Measurements from ENCODE around the gene ACTN2. TPM values are rescaled to one million over a fixed set of nuclear protein-coding genes. Genes with fewer than 3 reads are reported as not detected.

ACTN2 gene
- total RNA-seq, 1 donor from 2014 or later = 1.5 TPM

DNA sequence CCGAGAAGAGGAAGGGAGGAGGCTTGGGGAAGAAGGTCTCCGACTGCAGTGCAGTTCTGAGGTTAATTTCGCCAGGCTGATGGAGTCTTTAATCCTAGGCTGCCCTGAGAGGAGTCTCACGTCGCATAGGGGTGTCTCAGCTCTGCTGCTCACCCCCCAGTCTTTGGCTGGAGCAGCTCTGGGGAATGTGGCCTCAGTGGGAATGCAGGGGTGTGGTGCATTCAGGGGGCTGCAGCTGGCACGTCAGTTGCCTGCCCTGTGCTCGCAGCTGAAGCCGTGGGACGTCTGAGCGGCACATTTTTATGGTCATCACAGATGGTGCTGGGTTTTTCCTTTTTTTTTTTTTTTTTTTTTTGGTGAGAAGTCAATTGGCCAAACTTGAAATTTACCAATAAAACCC lies 38.2 kb downstream of the ACTN2 start:
- Histone ChIP-seq H3K4me1 (no peaks in the 10 kb centered on the region), H3K27ac (no peak overlapping the region), H3K9me3 (no peaks in the 10 kb centered on the region), H3K36me3 (no peaks in the 10 kb centered on the region), H3K27me3 (no peaks in the 10 kb centered on the region), H3K4me3 (no peak overlapping the region)
- DNase-seq (ENCODE audit: extremely low spot score in 2 of 2) = no peak
- no peak for TF ChIP-seq CTCF (IDR thresholded peaks at IDR 0.05)
- no peak for TF ChIP-seq POLR2AphosphoS5 (IDR thresholded peaks at IDR 0.05; ENCODE audit: insufficient read depth in 1 of 2, low read depth in 1 of 2)
- no peak for TF ChIP-seq POLR2A (IDR thresholded peaks at IDR 0.05)
- intact Hi-C loops (cut with DNase I) = no loop called here

- no peaks in the 10 kb centered on the region for H3K4me1 ChIP-seq
- intact Hi-C loops (cut with DNase I) = no loop called here
- H3K27me3 ChIP-seq = no peaks in the 10 kb centered on the region
- DNase-seq (ENCODE audit: extremely low spot score in 2 of 2) = no peak
- H3K36me3 ChIP-seq = no peaks in the 10 kb centered on the region
- no peak overlapping the region for H3K4me3 ChIP-seq
- H3K9me3 ChIP-seq = no peaks in the 10 kb centered on the region
- H3K27ac ChIP-seq = no peak overlapping the region
- TF ChIP-seq CTCF (IDR thresholded peaks at IDR 0.05) (no peak), POLR2AphosphoS5 (IDR thresholded peaks at IDR 0.05; ENCODE audit: insufficient read depth in 1 of 2, low read depth in 1 of 2) (no peak), POLR2A (IDR thresholded peaks at IDR 0.05) (no peak)
Measured at GRCh38 chr1:236725668-236726067, 39.4 kb downstream of the ACTN2 start.

- no peaks in the 10 kb centered on the region for H3K36me3 ChIP-seq
- intact Hi-C loops (cut with DNase I) = no loop called here
- H3K4me3 ChIP-seq = no peak overlapping the region
- TF ChIP-seq POLR2A (IDR thresholded peaks at IDR 0.05) (no peak), POLR2AphosphoS5 (IDR thresholded peaks at IDR 0.05; ENCODE audit: insufficient read depth in 1 of 2, low read depth in 1 of 2) (no peak), CTCF (IDR thresholded peaks at IDR 0.05) (no peak)
- no peak overlapping the region for H3K27ac ChIP-seq
- H3K27me3 ChIP-seq = no peaks in the 10 kb centered on the region
- no peaks in the 10 kb centered on the region for H3K9me3 ChIP-seq
- no peaks in the 10 kb centered on the region for H3K4me1 ChIP-seq
- no peak for DNase-seq (ENCODE audit: extremely low spot score in 2 of 2)
Measured at GRCh38 chr1:236727521-236727920, 41.2 kb downstream of the ACTN2 start.

DNA sequence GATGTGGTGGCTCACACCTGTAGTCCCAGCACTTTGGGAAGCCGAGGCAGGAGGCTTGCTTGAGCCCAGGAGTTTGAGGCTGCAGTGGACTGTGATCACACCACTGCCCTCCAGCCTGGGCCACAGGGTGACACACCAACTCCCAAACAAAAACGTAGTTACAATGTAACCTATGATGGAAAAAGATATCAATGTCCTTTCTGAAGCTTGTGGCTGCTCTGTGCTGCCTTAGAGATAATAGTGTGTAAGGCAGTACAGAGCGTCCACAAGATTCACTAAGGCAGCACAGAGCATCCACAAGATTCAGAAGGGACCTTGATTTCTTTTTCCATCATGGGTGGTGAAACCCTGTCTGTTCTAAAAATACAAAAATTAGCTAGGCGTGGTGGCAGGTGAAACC lies 42.5 kb downstream of the ACTN2 start:
- Histone ChIP-seq H3K4me1 (no peaks in the 10 kb centered on the region), H3K27ac (no peak overlapping the region), H3K36me3 (no peaks in the 10 kb centered on the region), H3K9me3 (no peaks in the 10 kb centered on the region), H3K27me3 (no peaks in the 10 kb centered on the region), H3K4me3 (no peak overlapping the region)
- no peak for DNase-seq (ENCODE audit: extremely low spot score in 2 of 2)
- TF ChIP-seq CTCF (IDR thresholded peaks at IDR 0.05) (no peak), POLR2A (IDR thresholded peaks at IDR 0.05) (no peak), POLR2AphosphoS5 (IDR thresholded peaks at IDR 0.05; ENCODE audit: insufficient read depth in 1 of 2, low read depth in 1 of 2) (no peak)
- intact Hi-C loops (cut with DNase I) = no loop called here

- Histone ChIP-seq H3K4me1 (no peaks in the 10 kb centered on the region), H3K27me3 (no peaks in the 10 kb centered on the region), H3K36me3 (no peaks in the 10 kb centered on the region), H3K4me3 (no peak overlapping the region), H3K9me3 (no peaks in the 10 kb centered on the region), H3K27ac (no peak overlapping the region)
- TF ChIP-seq CTCF (IDR thresholded peaks at IDR 0.05) = no peak
- no peak for TF ChIP-seq POLR2AphosphoS5 (IDR thresholded peaks at IDR 0.05; ENCODE audit: insufficient read depth in 1 of 2, low read depth in 1 of 2)
- no peak for TF ChIP-seq POLR2A (IDR thresholded peaks at IDR 0.05)
- no peak for DNase-seq (ENCODE audit: extremely low spot score in 2 of 2)
- intact Hi-C loops (cut with DNase I) = no loop called here
Measured at GRCh38 chr1:236733653-236734052, 47.4 kb downstream of the ACTN2 start.
